Astrocyte of the cerebellum (primary cell): ENCODE measurements around the gene ANAPC5.

Experiments used
- DNase-seq: peaks from one replicate; pipeline ENCODE4 v3.0.0-alpha.2; 2011; ENCODE audit warnings: low read depth
- H3K4me3 ChIP-seq: 2 replicates; pipeline ENCODE4 v1.5.1; 2011; ENCODE audit warnings: mild to moderate bottlenecking, low read depth, low read length, moderate library complexity
- CTCF ChIP-seq: IDR thresholded peaks from 2 replicates; pipeline ENCODE4 v1.5.1; 2012; ENCODE audit warnings: low read length, low read depth, moderate library complexity, mild to moderate bottlenecking; ENCODE audit errors: missing control alignments
- in situ Hi-C: cut with HindIII; loops from 2 replicates; pipeline ENCODE4 v1.10.0; 2017; ENCODE audit warnings: low sequenced_read_pairs

Gene ANAPC5

GRCh38 chr12:121346747-121347146 lies 5.5 kb downstream of the ANAPC5 start:
- no peak overlapping the region for H3K4me3 ChIP-seq
- no peak for TF ChIP-seq CTCF
- in situ Hi-C loops = no loop called here
- DNase-seq = no peak

GRCh38 chr12:121345151-121345815 lies 6.9 kb downstream of the ANAPC5 start:
- H3K4me3 ChIP-seq = no peak overlapping the region
- in situ Hi-C loops = no loop called here
- no peak for TF ChIP-seq CTCF
- DNase-seq = no peak

- in situ Hi-C loops = no loop called here
Observed at GRCh38 chr12:121344506-121344905, 7.7 kb downstream of the ANAPC5 start.

GRCh38 chr12:121337416-121337815 lies 14.8 kb downstream of the ANAPC5 start:
- no peak for TF ChIP-seq CTCF
- no peak overlapping the region for H3K4me3 ChIP-seq
- DNase-seq = no peak
- in situ Hi-C loops = no loop called here

More at GRCh38 chr12:121344506-121344905, 7.7 kb downstream of the ANAPC5 start:
- no peak overlapping the region for H3K4me3 ChIP-seq
- no peak for DNase-seq
- no peak for TF ChIP-seq CTCF

GRCh38 chr12:121334513-121335343 lies 17.5 kb downstream of the ANAPC5 start:
- in situ Hi-C loops = no loop called here
- peak; percentile 69 for DNase-seq
- H3K4me3 ChIP-seq = no peak overlapping the region
- TF ChIP-seq CTCF = peak; percentile 79

- in situ Hi-C loops = no loop called here
- TF ChIP-seq CTCF = no peak
- H3K4me3 ChIP-seq = no peak overlapping the region
- no peak for DNase-seq
Observed at GRCh38 chr12:121333747-121334146, 18.5 kb downstream of the ANAPC5 start.
